HG02610 (cell line): ENCODE results near the gene BTNL2.
A peak's percentile ranks its signal among the peaks of the same experiment; 100 is the strongest.

ENCODE experiments used
- ATAC-seq: cut with Tn5 transposase; IDR thresholded peaks from one replicate; pipeline ENCODE4 v1.9.1; 2021; ENCODE audit warnings: mild to moderate bottlenecking, moderate library complexity; ENCODE audit not compliant: unreplicated experiment

The BTNL2 gene

GRCh38 chr6:32415521-32416019 is 8.6 kb upstream of the BTNL2 start:
- ATAC-seq, result no peak

GRCh38 chr6:32413427-32414047 is 6.6 kb upstream of the BTNL2 start:
- no peak for ATAC-seq

GRCh38 chr6:32411566-32412327 is 4.8 kb upstream of the BTNL2 start:
- no peak for ATAC-seq

- ATAC-seq, result no peak
These were observed 3.9 kb upstream of the BTNL2 start for GRCh38 chr6:32410906-32411305.

GRCh38 chr6:32406197-32406596 is 784 bp downstream of the BTNL2 start:
- no peak for ATAC-seq

- no peak for ATAC-seq
These were observed 1.3 kb downstream of the BTNL2 start for GRCh38 chr6:32405656-32406055.

- no peak for ATAC-seq
These were observed 4.2 kb downstream of the BTNL2 start for GRCh38 chr6:32402812-32403211.

GRCh38 chr6:32401284-32401963 is 5.6 kb downstream of the BTNL2 start:
- ATAC-seq, result no peak

- peak; percentile 72 for ATAC-seq
These were observed 9.6 kb downstream of the BTNL2 start for GRCh38 chr6:32397252-32397920.

GRCh38 chr6:32396028-32396427 is 11.0 kb downstream of the BTNL2 start:
- no peak for ATAC-seq

GRCh38 chr6:32393665-32394420 is 13.1 kb downstream of the BTNL2 start:
- no peak for ATAC-seq

- ATAC-seq, result no peak
These were observed 15.5 kb downstream of the BTNL2 start for GRCh38 chr6:32391505-32391904.

GRCh38 chr6:32387589-32388340 is 19.2 kb downstream of the BTNL2 start:
- no peak for ATAC-seq

GRCh38 chr6:32386040-32386439 is 20.9 kb downstream of the BTNL2 start:
- no peak for ATAC-seq

GRCh38 chr6:32382757-32383420 is 24.1 kb downstream of the BTNL2 start:
- no peak for ATAC-seq

GRCh38 chr6:32379545-32379944 is 27.4 kb downstream of the BTNL2 start:
- ATAC-seq, result no peak

GRCh38 chr6:32375739-32376529 is 31.0 kb downstream of the BTNL2 start:
- ATAC-seq, result no peak

- no peak for ATAC-seq
These were observed 35.2 kb downstream of the BTNL2 start, which contains the start of gene TSBP1 for GRCh38 chr6:32371803-32372202. Gene TSBP1 (minus strand): TSS chr6:32371903. CDS start chr6:32371706, 197 bp downstream.
